Vagina (tissue), 2 donors: ENCODE measurements around the gene PACS2.

Experiments used
- POLR2A ChIP-seq, 2 donors: fragments of 450-650 bp; IDR thresholded peaks; one replicate each; pipeline ENCODE4 v1.6.1; 2017; ENCODE audit warnings: antibody characterized with exemption in 2 of 2, mild to moderate bottlenecking in 2 of 2, moderate library complexity in 2 of 2
- TF ChIP-seq, protein P1 (sequence below), 3 experiments: fragments of 450-650 bp in 2 of 3; fragments of 200-600 bp in 1 of 3; sonication (generic) in 1 of 3; IDR thresholded peaks; one replicate each; pipeline ENCODE4 v1.5.1; 2017 to 2019; ENCODE audit warnings: antibody characterized with exemption in 3 of 3, mild to moderate bottlenecking in 2 of 3, moderate library complexity in 2 of 3

DNA sequence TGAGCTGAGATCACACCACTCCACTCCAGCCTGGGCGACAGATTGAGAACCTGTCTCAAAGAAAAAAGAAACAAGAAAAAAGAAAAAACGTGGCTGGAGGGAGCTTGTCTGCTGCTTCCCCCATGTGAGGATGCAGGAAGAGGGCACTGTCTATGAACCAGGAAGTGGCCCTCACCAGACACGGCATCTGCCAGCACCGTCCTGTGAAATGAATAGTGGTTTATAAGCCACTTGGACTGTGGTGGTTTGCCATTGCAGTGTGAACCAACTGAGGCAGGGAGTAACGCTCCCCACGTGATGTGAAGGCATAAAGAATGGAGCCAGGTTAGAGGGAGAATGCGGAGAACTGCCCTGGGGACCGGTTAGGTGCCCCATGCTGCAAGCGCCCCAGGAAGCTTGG is 9.2 kb upstream of the PACS2 start:
- no peak for TF ChIP-seq POLR2A (IDR thresholded peaks at IDR 0.05)
- TF ChIP-seq, protein P1, sequence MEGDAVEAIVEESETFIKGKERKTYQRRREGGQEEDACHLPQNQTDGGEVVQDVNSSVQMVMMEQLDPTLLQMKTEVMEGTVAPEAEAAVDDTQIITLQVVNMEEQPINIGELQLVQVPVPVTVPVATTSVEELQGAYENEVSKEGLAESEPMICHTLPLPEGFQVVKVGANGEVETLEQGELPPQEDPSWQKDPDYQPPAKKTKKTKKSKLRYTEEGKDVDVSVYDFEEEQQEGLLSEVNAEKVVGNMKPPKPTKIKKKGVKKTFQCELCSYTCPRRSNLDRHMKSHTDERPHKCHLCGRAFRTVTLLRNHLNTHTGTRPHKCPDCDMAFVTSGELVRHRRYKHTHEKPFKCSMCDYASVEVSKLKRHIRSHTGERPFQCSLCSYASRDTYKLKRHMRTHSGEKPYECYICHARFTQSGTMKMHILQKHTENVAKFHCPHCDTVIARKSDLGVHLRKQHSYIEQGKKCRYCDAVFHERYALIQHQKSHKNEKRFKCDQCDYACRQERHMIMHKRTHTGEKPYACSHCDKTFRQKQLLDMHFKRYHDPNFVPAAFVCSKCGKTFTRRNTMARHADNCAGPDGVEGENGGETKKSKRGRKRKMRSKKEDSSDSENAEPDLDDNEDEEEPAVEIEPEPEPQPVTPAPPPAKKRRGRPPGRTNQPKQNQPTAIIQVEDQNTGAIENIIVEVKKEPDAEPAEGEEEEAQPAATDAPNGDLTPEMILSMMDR (IDR thresholded peaks at IDR 0.05) = no peak
